Hepatocyte (in vitro differentiated cells): ENCODE data around the gene LYPD4. TPM values are rescaled to one million over a fixed set of nuclear protein-coding genes. Genes with fewer than 3 reads are reported as not detected.

ENCODE experiments used
- DNase-seq: peaks from one replicate; pipeline ENCODE4 v3.0.0-alpha.2; 2016; ENCODE audit warnings: low spot score
- H2AFZ ChIP-seq: fragments of 200-600 bp; sonication (generic); 2 replicates; pipeline ENCODE4 v1.6.0; 2016; ENCODE audit warnings: antibody characterized with exemption, mild to moderate bottlenecking
- H3K27ac ChIP-seq: fragments of 200-600 bp; sonication (generic); 2 replicates; pipeline ENCODE4 v1.5.1; 2016; ENCODE audit warnings: mild to moderate bottlenecking
- H3K27me3 ChIP-seq: fragments of 200-600 bp; sonication (generic); 2 replicates; pipeline ENCODE4 v1.6.1; 2016
- H3K36me3 ChIP-seq: fragments of 200-600 bp; sonication (generic); replicated peaks from 2 replicates; pipeline ENCODE4 v1.5.1; 2016; ENCODE audit warnings: low read depth; ENCODE audit not compliant: insufficient read depth
- H3K4me1 ChIP-seq: fragments of 200-600 bp; sonication (generic); 2 replicates; pipeline ENCODE4 v1.5.1; 2016; ENCODE audit warnings: mild to moderate bottlenecking, moderate library complexity; ENCODE audit not compliant: insufficient read depth
- H3K4me2 ChIP-seq: fragments of 200-600 bp; sonication (generic); 2 replicates; pipeline ENCODE4 v1.6.0; 2016
- H3K4me3 ChIP-seq: fragments of 200-600 bp; sonication (generic); 2 replicates; pipeline ENCODE4 v1.5.1; 2016; ENCODE audit warnings: mild to moderate bottlenecking
- H3K79me2 ChIP-seq: fragments of 200-600 bp; sonication (generic); 2 replicates; pipeline ENCODE4 v1.6.0; 2017; ENCODE audit warnings: mild to moderate bottlenecking
- H3K9me2 ChIP-seq: fragments of 200-600 bp; sonication (generic); replicated peaks from 2 replicates; pipeline ENCODE4 v1.6.0; 2017; ENCODE audit warnings: mild to moderate bottlenecking; ENCODE audit not compliant: insufficient read depth
- H3K9me3 ChIP-seq: fragments of 200-600 bp; sonication (generic); 2 replicates; pipeline ENCODE4 v1.5.1; 2016; ENCODE audit warnings: low read depth, mild to moderate bottlenecking
- H4K20me1 ChIP-seq: fragments of 200-600 bp; sonication (generic); 2 replicates; pipeline ENCODE4 v1.6.0; 2016; ENCODE audit warnings: mild to moderate bottlenecking; ENCODE audit not compliant: insufficient read depth, poor library complexity, severe bottlenecking
- CTCF ChIP-seq: fragments of 200-600 bp; sonication (generic); IDR thresholded peaks from 2 replicates; pipeline ENCODE4 v1.5.1; 2016; ENCODE audit warnings: antibody characterized with exemption, mild to moderate bottlenecking; ENCODE audit not compliant: poor library complexity
- EZH2 ChIP-seq: fragments of 200-600 bp; sonication (generic); IDR thresholded peaks from 2 replicates; pipeline ENCODE4 v1.6.1; 2016; ENCODE audit warnings: antibody characterized with exemption, mild to moderate bottlenecking, borderline replicate concordance
- EZH2phosphoT487 ChIP-seq: fragments of 200-600 bp; sonication (generic); IDR thresholded peaks from one replicate; pipeline ENCODE4 v1.6.1; 2018; ENCODE audit warnings: antibody characterized with exemption, mild to moderate bottlenecking, low read depth, moderate library complexity; ENCODE audit not compliant: unreplicated experiment, severe bottlenecking
- WGBS: methylation state at CpG from one replicate; pipeline ENCODE4 v1.1.6; 2016; ENCODE audit warnings: low lambda C conversion rate; ENCODE audit errors: missing lambda C conversion rate; 5-methylcytosine and 5-hydroxymethylcytosine counted together
- polyA plus RNA-seq: library from polyadenylated mRNA; unstranded; fragments of >200 nt; fragmentation: Nextera tagmentation; extraction: Ambion mirVana; gene quantifications from 2 replicates; pipeline ENCODE4 v1.2.1, GENCODE V29; 2016
- total RNA-seq: library from RNA; depleted of rRNA; stranded (reverse); fragments of >200 nt; gene quantifications from 2 replicates; pipeline ENCODE4 v1.2.3, GENCODE V29; 2014

LYPD4 gene
- total and polyA plus RNA-seq, 2 experiments from 2014 or later = not detected

GRCh38 chr19:41859213-41859617 lies 14.7 kb upstream of the LYPD4 start:
- WGBS = 4% methylated on average over 8 of the region's 8 CpGs
- Histone ChIP-seq H2AFZ (peak overlapping the region; percentile 51), H3K4me2 (peak overlapping the region; percentile 77)

DNA sequence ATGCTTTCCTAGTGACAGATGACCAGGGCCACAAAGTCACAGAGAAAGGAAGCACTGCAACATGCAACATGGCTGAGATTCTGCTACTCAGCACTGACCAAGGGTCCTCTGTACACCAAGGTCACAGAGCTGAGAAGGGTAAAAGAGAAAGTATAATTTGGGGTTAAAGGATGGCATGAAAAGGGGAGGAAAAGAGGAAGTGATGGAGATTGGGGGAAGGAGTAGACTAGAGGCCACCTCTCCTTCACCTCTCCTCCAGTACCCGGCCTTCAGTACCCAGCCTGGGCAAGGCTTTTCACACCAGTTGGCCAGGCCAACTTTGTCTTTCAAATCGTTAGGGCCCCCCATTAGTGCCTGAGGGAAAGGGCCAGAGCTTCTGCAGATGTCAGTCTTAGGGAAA lies 9.3 kb upstream of the LYPD4 start:
- Histone ChIP-seq H3K4me3 (no peak overlapping the region), H3K27ac (no peak overlapping the region), H3K36me3 (no peaks in the 10 kb centered on the region), H3K4me2 (no peak overlapping the region), H4K20me1 (no peaks in the 10 kb centered on the region), H2AFZ (no peak overlapping the region), H3K9me3 (no peaks in the 10 kb centered on the region), H3K9me2 (no peaks in the 10 kb centered on the region), H3K79me2 (no peaks in the 10 kb centered on the region), H3K4me1 (no peaks in the 10 kb centered on the region), H3K27me3 (peaks cover 23% of the 10 kb centered on the region)
- 57% methylated on average over 2 of the region's 2 CpGs for whole genome bisulfite sequencing
- no peak for DNase-seq
- no peak for TF ChIP-seq EZH2phosphoT487

More at GRCh38 chr19:41859213-41859617, 14.7 kb upstream of the LYPD4 start:
- Histone ChIP-seq H3K79me2 (peaks cover 37% of the 10 kb centered on the region), H3K4me3 (peak overlapping the region; percentile 10), H4K20me1 (peaks cover 30% of the 10 kb centered on the region), H3K9me3 (no peaks in the 10 kb centered on the region), H3K27me3 (no peaks in the 10 kb centered on the region), H3K4me1 (peaks cover 14% of the 10 kb centered on the region), H3K36me3 (no peaks in the 10 kb centered on the region), H3K9me2 (no peaks in the 10 kb centered on the region), H3K27ac (peak overlapping the region; percentile 53)
- TF ChIP-seq CTCF (no peak), EZH2phosphoT487 (no peak), EZH2 (no peak)
- DNase-seq = no peak

- Histone ChIP-seq H3K27me3 (peaks cover 23% of the 10 kb centered on the region), H3K9me2 (no peaks in the 10 kb centered on the region), H3K4me2 (no peak overlapping the region), H3K27ac (no peak overlapping the region), H4K20me1 (no peaks in the 10 kb centered on the region), H3K9me3 (no peaks in the 10 kb centered on the region), H3K79me2 (no peaks in the 10 kb centered on the region), H3K4me3 (no peak overlapping the region), H3K4me1 (no peaks in the 10 kb centered on the region), H3K36me3 (no peaks in the 10 kb centered on the region), H2AFZ (no peak overlapping the region)
- DNase-seq = no peak
- 93% methylated on average over 2 of the region's 2 CpGs for WGBS
- TF ChIP-seq EZH2phosphoT487 = no peak
- no peak for TF ChIP-seq EZH2
- TF ChIP-seq CTCF = no peak
Measured at GRCh38 chr19:41853344-41853743, 8.9 kb upstream of the LYPD4 start.

DNA sequence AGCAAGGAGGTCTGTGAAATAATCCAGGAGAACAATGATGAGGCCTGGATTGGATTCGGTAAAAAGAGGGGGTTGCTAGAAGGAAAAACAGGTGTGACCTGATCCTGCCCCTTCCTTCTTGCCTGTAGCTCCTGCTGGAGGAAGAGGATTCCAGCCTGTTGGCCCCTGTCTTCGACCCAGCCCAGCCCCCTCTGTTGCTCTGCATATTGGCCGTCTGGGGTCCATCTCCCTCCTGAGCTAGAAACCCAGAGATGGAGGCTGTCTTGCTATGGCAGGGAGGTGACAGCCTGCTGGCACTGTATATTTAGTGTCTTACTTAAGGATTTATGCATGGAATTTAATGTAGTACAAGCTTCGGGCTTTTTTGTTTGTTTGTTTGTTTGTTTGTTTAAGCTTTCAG lies 7.0 kb upstream of the LYPD4 start:
- H2AFZ ChIP-seq = no peak overlapping the region
- no peak for DNase-seq
- no peak overlapping the region for H3K4me3 ChIP-seq
- TF ChIP-seq CTCF = no peak
- no peak for TF ChIP-seq EZH2
- no peak for TF ChIP-seq EZH2phosphoT487
- H3K27ac ChIP-seq = no peak overlapping the region
- no peaks in the 10 kb centered on the region for H3K9me3 ChIP-seq
- H3K79me2 ChIP-seq = no peaks in the 10 kb centered on the region
- no peaks in the 10 kb centered on the region for H3K9me2 ChIP-seq
- peaks cover 23% of the 10 kb centered on the region for H3K27me3 ChIP-seq
- H3K36me3 ChIP-seq = no peaks in the 10 kb centered on the region
- H3K4me2 ChIP-seq = no peak overlapping the region
- H3K4me1 ChIP-seq = no peaks in the 10 kb centered on the region
- 59% methylated on average over 4 of the region's 4 CpGs for WGBS
- H4K20me1 ChIP-seq = no peaks in the 10 kb centered on the region
